Type B pancreatic cell (in vitro differentiated cells): ENCODE results near the gene GRHL3. TPM values are rescaled to one million over a fixed set of nuclear protein-coding genes. Genes with fewer than 3 reads are reported as not detected.

Experiments used
- DNase-seq: peaks from one replicate; pipeline ENCODE4 v3.0.0; 2021; ENCODE audit warnings: mixed read lengths; ENCODE audit not compliant: unreplicated experiment; ENCODE audit errors: extremely low spot score
- H3K27ac Mint-ChIP-seq: 2 replicates; pipeline ENCODE4 v1.8.0; 2021; ENCODE audit warnings: mild to moderate bottlenecking, mixed read lengths
- H3K27me3 Mint-ChIP-seq: 2 replicates; pipeline ENCODE4 v1.8.0; 2021; ENCODE audit warnings: mixed read lengths
- H3K36me3 Mint-ChIP-seq: 2 replicates; pipeline ENCODE4 v1.8.0; 2021; ENCODE audit warnings: mixed read lengths
- H3K4me1 Mint-ChIP-seq: one replicate; pipeline ENCODE4 v1.8.0; 2021; ENCODE audit warnings: mixed read lengths; ENCODE audit not compliant: unreplicated experiment
- H3K4me3 Mint-ChIP-seq: 2 replicates; pipeline ENCODE4 v1.8.0; 2021; ENCODE audit warnings: mild to moderate bottlenecking, mixed read lengths
- H3K9me3 Mint-ChIP-seq: 2 replicates; pipeline ENCODE4 v1.8.0; 2021; ENCODE audit warnings: mixed read lengths
- CTCF ChIP-seq: fragments of 200-600 bp; sonication (generic); conservative IDR thresholded peaks from 2 replicates; pipeline ENCODE4 v1.5.0; 2021; ENCODE audit warnings: antibody characterized with exemption, mild to moderate bottlenecking
- total RNA-seq: library from RNA; stranded (reverse); gene quantifications from 2 replicates; pipeline ENCODE4 v1.2.1, GENCODE V29; 2021; ENCODE audit warnings: low replicate concordance

GRHL3 gene
- total RNA-seq, 1 donor from 2014 or later, result 70.6 TPM

GRCh38 chr1:24386931-24387330, 67.8 kb downstream of the GRHL3 start:
- H3K27me3 Mint-ChIP-seq, result no peaks in the 10 kb centered on the region
- H3K36me3 Mint-ChIP-seq, result peaks cover 11% of the 10 kb centered on the region
- no peak for TF ChIP-seq CTCF
- peaks cover 34% of the 10 kb centered on the region for H3K4me1 Mint-ChIP-seq
- DNase-seq, result no peak
- H3K4me3 Mint-ChIP-seq, result no peak overlapping the region
- H3K27ac Mint-ChIP-seq, result no peak overlapping the region
- H3K9me3 Mint-ChIP-seq, result no peaks in the 10 kb centered on the region

- TF ChIP-seq CTCF, result no peak
- H3K36me3 Mint-ChIP-seq, result peaks cover 11% of the 10 kb centered on the region
- no peaks in the 10 kb centered on the region for H3K9me3 Mint-ChIP-seq
- H3K27me3 Mint-ChIP-seq, result no peaks in the 10 kb centered on the region
- no peak overlapping the region for H3K4me3 Mint-ChIP-seq
- DNase-seq, result no peak
- H3K4me1 Mint-ChIP-seq, result peaks cover 41% of the 10 kb centered on the region
- H3K27ac Mint-ChIP-seq, result no peak overlapping the region
Observed at GRCh38 chr1:24387636-24388175, 68.5 kb downstream of the GRHL3 start.

GRCh38 chr1:24388331-24388885, 69.3 kb downstream of the GRHL3 start:
- DNase-seq, result no peak
- TF ChIP-seq CTCF, result no peak
- no peaks in the 10 kb centered on the region for H3K27me3 Mint-ChIP-seq
- peaks cover 11% of the 10 kb centered on the region for H3K36me3 Mint-ChIP-seq
- H3K9me3 Mint-ChIP-seq, result no peaks in the 10 kb centered on the region
- peak overlapping the region; percentile 23 for H3K27ac Mint-ChIP-seq
- H3K4me1 Mint-ChIP-seq, result peaks cover 41% of the 10 kb centered on the region
- no peak overlapping the region for H3K4me3 Mint-ChIP-seq

- Mint-ChIP-seq H3K27ac (peak overlapping the region; percentile 68), H3K4me3 (no peak overlapping the region), H3K9me3 (no peaks in the 10 kb centered on the region), H3K4me1 (peaks cover 38% of the 10 kb centered on the region), H3K36me3 (peaks cover 11% of the 10 kb centered on the region), H3K27me3 (no peaks in the 10 kb centered on the region)
- TF ChIP-seq CTCF, result no peak
- no peak for DNase-seq
Observed at GRCh38 chr1:24389231-24389678, 70.1 kb downstream of the GRHL3 start.

- peaks cover 32% of the 10 kb centered on the region for H3K4me1 Mint-ChIP-seq
- peak; percentile 96 for TF ChIP-seq CTCF
- peaks cover 11% of the 10 kb centered on the region for H3K36me3 Mint-ChIP-seq
- H3K27ac Mint-ChIP-seq, result peak overlapping the region; percentile 88
- no peaks in the 10 kb centered on the region for H3K27me3 Mint-ChIP-seq
- DNase-seq, result peak; percentile 80
- peak overlapping the region; percentile 64 for H3K4me3 Mint-ChIP-seq
- no peaks in the 10 kb centered on the region for H3K9me3 Mint-ChIP-seq
Observed at GRCh38 chr1:24390924-24391782, 72.0 kb downstream of the GRHL3 start.
